ENCODE data around the gene PROC. TPM values are rescaled to one million over a fixed set of nuclear protein-coding genes. Genes with fewer than 3 reads are reported as not detected.
A peak's percentile ranks its signal among the peaks of the same experiment; 100 is the strongest.

PROC gene
- total RNA-seq, 1 experiment from 2014 or later, result 1.1 TPM

DNA sequence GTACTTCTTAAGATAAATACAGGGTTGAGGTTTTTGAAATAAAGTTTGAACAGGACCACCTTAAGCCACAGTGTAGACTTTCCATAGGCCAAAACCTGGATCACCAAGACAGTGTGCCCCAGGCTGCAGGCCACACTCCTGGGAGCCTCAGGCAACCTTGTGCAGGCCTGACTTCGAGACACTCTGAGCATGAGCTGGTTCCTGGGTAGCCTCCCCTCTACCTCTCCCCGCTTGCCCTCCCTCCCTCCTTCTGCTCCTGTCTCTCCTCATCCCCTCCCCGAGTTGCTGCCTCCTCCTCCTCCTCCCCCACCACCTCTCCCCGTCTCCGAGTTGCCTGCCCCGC lies 10.6 kb upstream of the PROC start:
- ATAC-seq (peak; percentile 57), DNase-seq (ENCODE audit: low read depth, low spot score) (no peak)
- TF ChIP-seq, protein P1, sequence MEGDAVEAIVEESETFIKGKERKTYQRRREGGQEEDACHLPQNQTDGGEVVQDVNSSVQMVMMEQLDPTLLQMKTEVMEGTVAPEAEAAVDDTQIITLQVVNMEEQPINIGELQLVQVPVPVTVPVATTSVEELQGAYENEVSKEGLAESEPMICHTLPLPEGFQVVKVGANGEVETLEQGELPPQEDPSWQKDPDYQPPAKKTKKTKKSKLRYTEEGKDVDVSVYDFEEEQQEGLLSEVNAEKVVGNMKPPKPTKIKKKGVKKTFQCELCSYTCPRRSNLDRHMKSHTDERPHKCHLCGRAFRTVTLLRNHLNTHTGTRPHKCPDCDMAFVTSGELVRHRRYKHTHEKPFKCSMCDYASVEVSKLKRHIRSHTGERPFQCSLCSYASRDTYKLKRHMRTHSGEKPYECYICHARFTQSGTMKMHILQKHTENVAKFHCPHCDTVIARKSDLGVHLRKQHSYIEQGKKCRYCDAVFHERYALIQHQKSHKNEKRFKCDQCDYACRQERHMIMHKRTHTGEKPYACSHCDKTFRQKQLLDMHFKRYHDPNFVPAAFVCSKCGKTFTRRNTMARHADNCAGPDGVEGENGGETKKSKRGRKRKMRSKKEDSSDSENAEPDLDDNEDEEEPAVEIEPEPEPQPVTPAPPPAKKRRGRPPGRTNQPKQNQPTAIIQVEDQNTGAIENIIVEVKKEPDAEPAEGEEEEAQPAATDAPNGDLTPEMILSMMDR (IDR thresholded peaks at IDR 0.05), result no peak
- TF ChIP-seq POLR2AphosphoS5 (IDR thresholded peaks at IDR 0.05; ENCODE audit: low read depth, low read length) (no peak), TCF7L2 (IDR thresholded peaks at IDR 0.05; ENCODE audit: low read depth, low read length) (no peak), SIN3A (IDR thresholded peaks at IDR 0.05; ENCODE audit: borderline replicate concordance, insufficient read depth, low read depth, low read length) (no peak)
- TF ChIP-seq, protein P2, sequence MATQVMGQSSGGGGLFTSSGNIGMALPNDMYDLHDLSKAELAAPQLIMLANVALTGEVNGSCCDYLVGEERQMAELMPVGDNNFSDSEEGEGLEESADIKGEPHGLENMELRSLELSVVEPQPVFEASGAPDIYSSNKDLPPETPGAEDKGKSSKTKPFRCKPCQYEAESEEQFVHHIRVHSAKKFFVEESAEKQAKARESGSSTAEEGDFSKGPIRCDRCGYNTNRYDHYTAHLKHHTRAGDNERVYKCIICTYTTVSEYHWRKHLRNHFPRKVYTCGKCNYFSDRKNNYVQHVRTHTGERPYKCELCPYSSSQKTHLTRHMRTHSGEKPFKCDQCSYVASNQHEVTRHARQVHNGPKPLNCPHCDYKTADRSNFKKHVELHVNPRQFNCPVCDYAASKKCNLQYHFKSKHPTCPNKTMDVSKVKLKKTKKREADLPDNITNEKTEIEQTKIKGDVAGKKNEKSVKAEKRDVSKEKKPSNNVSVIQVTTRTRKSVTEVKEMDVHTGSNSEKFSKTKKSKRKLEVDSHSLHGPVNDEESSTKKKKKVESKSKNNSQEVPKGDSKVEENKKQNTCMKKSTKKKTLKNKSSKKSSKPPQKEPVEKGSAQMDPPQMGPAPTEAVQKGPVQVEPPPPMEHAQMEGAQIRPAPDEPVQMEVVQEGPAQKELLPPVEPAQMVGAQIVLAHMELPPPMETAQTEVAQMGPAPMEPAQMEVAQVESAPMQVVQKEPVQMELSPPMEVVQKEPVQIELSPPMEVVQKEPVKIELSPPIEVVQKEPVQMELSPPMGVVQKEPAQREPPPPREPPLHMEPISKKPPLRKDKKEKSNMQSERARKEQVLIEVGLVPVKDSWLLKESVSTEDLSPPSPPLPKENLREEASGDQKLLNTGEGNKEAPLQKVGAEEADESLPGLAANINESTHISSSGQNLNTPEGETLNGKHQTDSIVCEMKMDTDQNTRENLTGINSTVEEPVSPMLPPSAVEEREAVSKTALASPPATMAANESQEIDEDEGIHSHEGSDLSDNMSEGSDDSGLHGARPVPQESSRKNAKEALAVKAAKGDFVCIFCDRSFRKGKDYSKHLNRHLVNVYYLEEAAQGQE (IDR thresholded peaks at IDR 0.05; ENCODE audit: insufficient read depth in 1 of 2, low read depth in 2 of 2, low read length in 1 of 2), result no peak
- intact Hi-C loops (cut with micrococcal nuclease; ENCODE audit: unreplicated experiment) (no loop called here), in situ Hi-C loops (cut with HindIII; ENCODE audit: low pct_unique_long_range_greater_than_20kb, low sequenced_read_pairs) (no loop called here)
- CTCF ChIA-PET, result no interaction called here
- Histone ChIP-seq H3K27ac (ENCODE audit: low read length) (peak overlapping the region; percentile 93), H3K9me3 (ENCODE audit: control insufficient read depth, insufficient read depth, low read depth, low read length) (no peaks in the 10 kb centered on the region), H3K4me1 (ENCODE audit: control insufficient read depth, insufficient read depth, low read length) (peaks cover 70% of the 10 kb centered on the region), H3K36me3 (ENCODE audit: control insufficient read depth, insufficient read depth, low read length) (no peaks in the 10 kb centered on the region), H3K4me3 (ENCODE audit: low read depth in 2 of 2, low read length in 2 of 2) (no peak overlapping the region), H3K27me3 (ENCODE audit: control insufficient read depth, insufficient read depth, low read length) (no peaks in the 10 kb centered on the region)
- BruUV-seq (replicated peaks), result no TSS peak
- POLR2A ChIA-PET, result interaction anchor here (1.0 kb wide), 1 partner anchor 19 kb away, joined by 3 read pairs; no protein-coding TSS in a partner anchor

DNA sequence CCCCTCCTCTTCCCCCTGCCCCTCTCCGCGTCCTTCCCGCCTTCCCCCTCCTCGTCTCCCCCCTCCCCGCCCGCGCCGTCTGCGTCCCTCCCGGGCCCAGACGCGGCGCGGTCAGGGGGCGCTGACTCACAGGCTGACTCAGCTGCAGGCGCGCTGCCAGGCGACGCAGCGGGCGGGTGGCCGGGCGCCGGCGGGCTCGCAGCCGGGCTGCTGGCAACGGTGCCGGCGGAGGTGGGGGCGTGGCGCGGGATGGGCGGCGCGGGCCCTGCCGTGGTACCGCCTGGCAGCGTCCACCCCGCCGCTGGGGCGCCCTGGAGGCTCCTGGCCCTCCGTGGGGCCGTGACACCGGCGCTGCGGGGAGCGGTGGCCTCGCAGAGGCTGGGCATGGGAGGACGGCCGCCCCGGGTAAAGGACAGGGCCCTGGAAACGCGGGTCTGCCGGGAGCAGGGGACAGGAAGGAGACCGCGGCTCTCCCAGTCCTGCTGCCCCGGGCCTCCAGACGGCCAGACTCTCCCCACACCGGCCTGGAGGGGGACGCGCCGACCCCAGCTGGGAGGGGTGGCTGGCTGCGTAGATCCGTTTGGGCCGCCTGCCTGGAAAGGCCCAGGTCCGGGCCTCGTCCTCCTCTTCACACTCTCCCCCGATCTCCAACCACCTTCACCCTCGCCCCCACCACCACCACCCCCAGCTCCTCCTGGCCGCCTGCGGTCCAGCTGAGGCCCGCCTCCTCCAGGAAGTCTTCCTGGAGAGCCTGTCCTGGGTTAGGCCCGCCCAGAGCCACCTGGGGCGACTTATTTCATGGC lies 10.0 kb upstream of the PROC start:
- H3K36me3 ChIP-seq (ENCODE audit: control insufficient read depth, insufficient read depth, low read length), result no peaks in the 10 kb centered on the region
- ATAC-seq (peak; percentile 93), DNase-seq (ENCODE audit: low read depth, low spot score) (no peak)
- H3K4me3 ChIP-seq (ENCODE audit: low read depth in 2 of 2, low read length in 2 of 2), result peak overlapping the region; percentile 36 to 52
- ChIA-PET CTCF (interaction anchor here (0.6 kb wide), 1 partner anchor 295 kb away, joined by 3 read pairs; no protein-coding TSS in a partner anchor), POLR2A (interaction anchor here (1.0 kb wide), 1 partner anchor 19 kb away, joined by 3 read pairs; no protein-coding TSS in a partner anchor)
- intact Hi-C loops (cut with micrococcal nuclease; ENCODE audit: unreplicated experiment), result no loop called here
- TF ChIP-seq POLR2AphosphoS5 (IDR thresholded peaks at IDR 0.05; ENCODE audit: low read depth, low read length), result peak; percentile 53
- TF ChIP-seq TCF7L2 (IDR thresholded peaks at IDR 0.05; ENCODE audit: low read depth, low read length), result no peak
- peak overlapping the region; percentile 94 for H3K27ac ChIP-seq (ENCODE audit: low read length)
- no peaks in the 10 kb centered on the region for H3K27me3 ChIP-seq (ENCODE audit: control insufficient read depth, insufficient read depth, low read length)
- no TSS peak for BruUV-seq (replicated peaks)
- in situ Hi-C loops (cut with HindIII; ENCODE audit: low pct_unique_long_range_greater_than_20kb, low sequenced_read_pairs), result no loop called here
- H3K9me3 ChIP-seq (ENCODE audit: control insufficient read depth, insufficient read depth, low read depth, low read length), result no peaks in the 10 kb centered on the region
- H3K4me1 ChIP-seq (ENCODE audit: control insufficient read depth, insufficient read depth, low read length), result peaks cover 65% of the 10 kb centered on the region

DNA sequence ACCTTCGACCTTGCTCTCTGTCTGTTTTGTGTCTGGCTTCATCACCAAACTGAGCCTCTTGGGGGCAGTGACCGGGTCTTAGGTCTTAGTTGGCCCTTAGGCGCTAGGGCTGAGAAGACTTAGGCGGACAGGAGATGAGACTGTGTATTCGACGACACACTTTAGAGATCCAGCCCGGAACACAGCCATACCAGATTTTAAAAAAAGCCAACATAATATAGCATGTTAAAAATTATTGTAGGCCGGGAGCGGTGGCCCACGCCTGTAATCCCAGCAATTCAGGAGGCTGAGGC lies 9.5 kb upstream of the PROC start:
- BruUV-seq (replicated peaks), result TSS peak; percentile 80
- H3K36me3 ChIP-seq (ENCODE audit: control insufficient read depth, insufficient read depth, low read length), result no peaks in the 10 kb centered on the region
- intact Hi-C loops (cut with micrococcal nuclease; ENCODE audit: unreplicated experiment), result no loop called here
- ChIA-PET CTCF (no interaction called here), POLR2A (no interaction called here)
- DNase-seq (ENCODE audit: low read depth, low spot score) (no peak), ATAC-seq (no peak)
- peaks cover 62% of the 10 kb centered on the region for H3K4me1 ChIP-seq (ENCODE audit: control insufficient read depth, insufficient read depth, low read length)
- H3K27ac ChIP-seq (ENCODE audit: low read length), result peak overlapping the region; percentile 94
- peak overlapping the region; percentile 36 to 52 for H3K4me3 ChIP-seq (ENCODE audit: low read depth in 2 of 2, low read length in 2 of 2)
- in situ Hi-C loops (cut with HindIII; ENCODE audit: low pct_unique_long_range_greater_than_20kb, low sequenced_read_pairs), result no loop called here
- H3K9me3 ChIP-seq (ENCODE audit: control insufficient read depth, insufficient read depth, low read depth, low read length), result no peaks in the 10 kb centered on the region
- no peaks in the 10 kb centered on the region for H3K27me3 ChIP-seq (ENCODE audit: control insufficient read depth, insufficient read depth, low read length)
- TF ChIP-seq SIN3A (IDR thresholded peaks at IDR 0.05; ENCODE audit: borderline replicate concordance, insufficient read depth, low read depth, low read length), result no peak
- TF ChIP-seq TCF7L2 (IDR thresholded peaks at IDR 0.05; ENCODE audit: low read depth, low read length), result no peak
- no peak for TF ChIP-seq POLR2AphosphoS5 (IDR thresholded peaks at IDR 0.05; ENCODE audit: low read depth, low read length)
- TF ChIP-seq, protein P1 (IDR thresholded peaks at IDR 0.05), result no peak
- TF ChIP-seq, protein P2 (IDR thresholded peaks at IDR 0.05; ENCODE audit: insufficient read depth in 1 of 2, low read depth in 2 of 2, low read length in 1 of 2), result no peak

Data from Panc1 (cell line).